ENCODE data around the gene FLVCR2. TPM values are rescaled to one million over a fixed set of nuclear protein-coding genes. Genes with fewer than 3 reads are reported as not detected.

FLVCR2 gene, protein sequence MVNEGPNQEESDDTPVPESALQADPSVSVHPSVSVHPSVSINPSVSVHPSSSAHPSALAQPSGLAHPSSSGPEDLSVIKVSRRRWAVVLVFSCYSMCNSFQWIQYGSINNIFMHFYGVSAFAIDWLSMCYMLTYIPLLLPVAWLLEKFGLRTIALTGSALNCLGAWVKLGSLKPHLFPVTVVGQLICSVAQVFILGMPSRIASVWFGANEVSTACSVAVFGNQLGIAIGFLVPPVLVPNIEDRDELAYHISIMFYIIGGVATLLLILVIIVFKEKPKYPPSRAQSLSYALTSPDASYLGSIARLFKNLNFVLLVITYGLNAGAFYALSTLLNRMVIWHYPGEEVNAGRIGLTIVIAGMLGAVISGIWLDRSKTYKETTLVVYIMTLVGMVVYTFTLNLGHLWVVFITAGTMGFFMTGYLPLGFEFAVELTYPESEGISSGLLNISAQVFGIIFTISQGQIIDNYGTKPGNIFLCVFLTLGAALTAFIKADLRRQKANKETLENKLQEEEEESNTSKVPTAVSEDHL
- polyA plus RNA-seq = 10 to 100 TPM; 12.6 to 29.7 (median 17.1) TPM
- long read RNA-seq, donor 1 = 0 reads
- long read RNA-seq, donor 2, partial matches to known transcripts = 7 of 10 reads
- long read RNA-seq, donor 2, other reads (novel, unspliced or antisense) = 0 of 10 reads
- long read RNA-seq, donor 3 = 0 reads
- long read RNA-seq, donor 4 = 0 reads
- long read RNA-seq, donor 5 = 0 reads
- long read RNA-seq, donor 6 = 0 reads
- long read RNA-seq, donor 7 = 0 reads
- long read RNA-seq, donor 8 = 0 reads
- long read RNA-seq, donor 9 = 0 reads
- long read RNA-seq, donor 10 = 0 reads

DNA sequence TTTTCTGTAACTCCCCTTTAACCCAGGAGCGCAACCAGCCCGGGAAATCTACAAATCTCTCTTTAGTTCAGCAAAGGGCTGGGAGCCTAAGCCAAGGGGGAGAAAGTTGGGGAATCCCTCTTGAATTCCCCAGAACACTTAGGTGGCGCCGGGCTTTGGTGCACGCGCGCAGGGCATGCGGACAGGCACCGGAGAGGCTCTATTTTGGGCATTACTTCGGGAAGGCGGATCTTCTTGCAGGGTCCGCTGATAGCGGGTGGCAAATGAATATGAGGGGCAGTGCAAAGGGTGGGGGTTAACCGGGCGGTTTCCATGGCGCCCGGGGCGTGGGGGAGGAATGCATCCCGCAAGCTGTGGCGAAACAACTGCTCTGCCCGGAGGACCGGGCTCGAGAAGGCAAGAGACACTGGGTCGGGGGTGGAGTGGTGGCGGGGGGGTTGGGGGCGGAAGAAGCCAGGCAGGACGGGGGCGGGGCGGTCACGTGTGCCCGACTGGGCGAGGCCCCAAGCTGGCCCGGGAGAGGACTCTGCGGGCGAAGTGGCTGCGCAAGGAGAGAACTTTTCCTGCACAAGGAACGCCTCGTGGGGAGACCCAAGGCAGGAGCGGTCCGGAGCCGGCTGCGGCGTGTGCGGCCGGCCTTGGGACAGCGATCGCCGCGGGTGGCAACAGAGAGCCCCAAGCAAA is at the start of gene FLVCR2:
Gene FLVCR2, plus strand, starts transcription at position 519 of the 684 bp plus-strand sequence. CDS start 353 bp downstream, outside the sequence.
- H3K36me3 ChIP-seq (ENCODE audit: control insufficient read depth in 3 of 3, insufficient read depth in 2 of 3, low read depth in 1 of 3, low read length in 3 of 3) = no peaks in the 10 kb centered on the region
- WGBS, 3 donors = 1% methylated on average over 40 to 49 of the region's 49 CpGs

DNA sequence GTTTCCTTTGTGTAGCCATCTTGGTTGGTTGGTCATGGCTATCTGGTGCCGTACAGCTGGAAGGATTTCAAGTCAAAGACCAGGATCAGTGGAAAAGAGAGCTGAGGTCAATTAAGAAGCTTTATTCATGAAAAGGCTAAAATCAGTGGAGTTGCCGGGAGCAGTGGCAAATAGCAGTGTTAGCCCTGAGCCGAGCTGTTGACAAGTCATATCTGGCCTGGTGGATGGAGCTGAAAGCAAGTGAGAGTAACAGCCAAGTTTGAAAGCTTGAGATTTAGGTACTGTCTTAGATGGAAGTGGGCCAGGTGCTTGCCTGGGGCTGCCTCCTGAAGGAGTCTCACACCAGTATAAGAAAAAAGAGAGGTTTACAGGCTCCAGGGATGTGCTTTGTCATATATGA is 47.2 kb upstream of the FLVCR2 start:
- Histone ChIP-seq H3K27me3 (ENCODE audit: control insufficient read depth in 3 of 3, insufficient read depth in 3 of 3, low read length in 3 of 3) (peaks cover 0 to 2% (median 0%) of the 10 kb centered on the region in 3 donors), H3K4me1 (ENCODE audit: control insufficient read depth in 3 of 3, insufficient read depth in 2 of 3, low read depth in 1 of 3, low read length in 2 of 3) (peaks cover 0 to 5% (median 2%) of the 10 kb centered on the region in 3 donors), H3K27ac (ENCODE audit: low read depth in 1 of 3, low read length in 2 of 3) (no peak overlapping the region), H3K9me3 (ENCODE audit: control insufficient read depth in 2 of 2, insufficient read depth in 1 of 2, low read depth in 1 of 2, low read length in 1 of 2) (no peaks in the 10 kb centered on the region), H3K4me3 (ENCODE audit: low read depth in 1 of 3, low read length in 3 of 3) (no peak overlapping the region), H3K36me3 (ENCODE audit: control insufficient read depth in 3 of 3, insufficient read depth in 2 of 3, low read depth in 1 of 3, low read length in 3 of 3) (no peaks in the 10 kb centered on the region)
- no peak for DNase-seq
- FAIRE-seq = no peak
- WGBS, 3 donors = 87 to 93% (median 88%) methylated on average over 3 of the region's 3 CpGs

More for the DNA sequence above, at the start of gene FLVCR2:
- no peak for FAIRE-seq
- Histone ChIP-seq H3K27me3 (ENCODE audit: control insufficient read depth in 3 of 3, insufficient read depth in 3 of 3, low read length in 3 of 3) (peaks cover 0 to 7% (median 0%) of the 10 kb centered on the region in 3 donors), H3K4me3 (ENCODE audit: low read depth in 1 of 3, low read length in 3 of 3) (peak within 1 kb of the TSS; percentile 34 to 88 (median 66)), H3K9me3 (ENCODE audit: control insufficient read depth in 2 of 2, insufficient read depth in 1 of 2, low read depth in 1 of 2, low read length in 1 of 2) (peaks cover 0 to 2% of the 10 kb centered on the region in 2 donors), H3K4me1 (ENCODE audit: control insufficient read depth in 3 of 3, insufficient read depth in 2 of 3, low read depth in 1 of 3, low read length in 2 of 3) (peaks cover 0 to 14% (median 3%) of the 10 kb centered on the region in 3 donors), H3K27ac (ENCODE audit: low read depth in 1 of 3, low read length in 2 of 3) (peak within 1 kb of the TSS; percentile 81 to 92 (median 87))
- peak; percentile 87 to 90 for DNase-seq

DNA sequence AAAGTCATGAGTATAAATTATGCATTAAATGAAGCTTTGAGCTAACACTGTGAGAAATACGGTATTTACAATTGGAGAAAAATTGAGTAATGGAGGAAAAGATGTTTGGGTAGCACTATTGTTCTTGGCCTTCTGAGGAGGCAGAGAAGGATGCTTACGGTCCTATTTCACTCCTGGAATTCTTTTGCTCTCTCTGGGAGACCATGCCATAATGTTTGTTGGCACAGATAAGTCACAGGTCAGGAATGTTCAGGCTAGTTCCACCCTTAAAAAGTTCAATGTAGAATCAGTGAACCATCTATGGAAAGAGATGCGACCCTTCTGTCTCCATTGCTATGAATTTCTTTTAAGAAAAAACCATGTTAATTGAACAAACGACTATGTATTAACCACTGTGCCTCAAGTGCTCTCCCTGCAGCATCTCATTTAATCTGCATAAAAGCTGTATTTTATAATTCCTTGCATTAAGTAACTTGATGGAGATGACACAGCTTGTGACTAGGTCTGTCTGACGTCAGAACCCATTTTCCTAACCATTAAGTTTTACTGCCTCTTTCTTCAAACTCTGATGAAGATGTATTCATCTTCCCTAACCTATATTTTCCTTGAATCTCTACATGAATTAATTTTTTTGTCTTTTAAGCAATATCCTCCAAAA is 46.6 kb upstream of the FLVCR2 start:
- Histone ChIP-seq H3K9me3 (ENCODE audit: control insufficient read depth in 2 of 2, insufficient read depth in 1 of 2, low read depth in 1 of 2, low read length in 1 of 2) (no peaks in the 10 kb centered on the region), H3K36me3 (ENCODE audit: control insufficient read depth in 3 of 3, insufficient read depth in 2 of 3, low read depth in 1 of 3, low read length in 3 of 3) (no peaks in the 10 kb centered on the region), H3K4me1 (ENCODE audit: control insufficient read depth in 3 of 3, insufficient read depth in 2 of 3, low read depth in 1 of 3, low read length in 2 of 3) (peaks cover under 1 to 7% (median 2%) of the 10 kb centered on the region in 3 donors), H3K27ac (ENCODE audit: low read depth in 1 of 3, low read length in 2 of 3) (no peak overlapping the region), H3K27me3 (ENCODE audit: control insufficient read depth in 3 of 3, insufficient read depth in 3 of 3, low read length in 3 of 3) (peaks cover 0 to 2% (median 0%) of the 10 kb centered on the region in 3 donors), H3K4me3 (ENCODE audit: low read depth in 1 of 3, low read length in 3 of 3) (no peak overlapping the region)
- DNase-seq (no peak), FAIRE-seq (no peak)
- WGBS, 3 donors = 74 to 84% (median 78%) methylated on average over 5 of the region's 5 CpGs

DNA sequence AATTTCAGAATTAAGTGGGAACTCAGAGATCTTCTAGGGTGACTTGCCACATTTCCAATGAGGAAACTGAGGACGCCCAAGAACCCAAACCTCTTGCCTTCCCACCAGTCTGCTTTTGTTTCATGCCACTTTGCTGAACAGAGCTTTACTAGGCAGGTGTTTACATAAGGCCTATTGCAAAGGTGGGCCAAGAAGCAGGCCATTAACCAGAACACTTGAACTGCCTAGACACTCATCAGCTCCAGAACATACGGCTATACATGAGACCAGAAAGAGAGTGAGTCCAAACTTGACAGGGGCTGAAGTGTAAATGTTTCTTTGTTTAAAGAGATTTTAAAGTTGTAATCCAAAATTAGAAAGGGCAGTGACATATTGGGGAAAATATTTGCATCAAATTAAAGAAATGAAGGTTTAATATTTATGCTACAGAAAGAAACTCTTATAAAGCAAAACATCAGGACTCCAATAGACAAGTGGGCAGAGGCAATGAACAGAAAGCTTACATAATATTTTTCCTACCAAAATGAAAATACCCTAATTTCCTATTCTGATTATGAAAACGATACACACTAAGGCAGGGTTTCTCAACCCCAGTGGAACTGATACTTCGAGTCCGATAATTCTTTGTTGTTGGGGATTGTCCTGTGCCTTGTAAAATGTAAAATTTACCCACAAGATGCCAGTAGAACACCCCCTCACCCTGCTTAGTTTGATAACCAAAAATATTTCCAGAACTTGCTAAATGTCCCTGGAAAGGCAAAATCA is 44.4 kb upstream of the FLVCR2 start:
- Histone ChIP-seq H3K27ac (ENCODE audit: low read depth in 1 of 3, low read length in 2 of 3) (peak overlapping the region in 1 of 3 donors; percentile 3), H3K9me3 (ENCODE audit: control insufficient read depth in 2 of 2, insufficient read depth in 1 of 2, low read depth in 1 of 2, low read length in 1 of 2) (no peaks in the 10 kb centered on the region), H3K36me3 (ENCODE audit: control insufficient read depth in 3 of 3, insufficient read depth in 2 of 3, low read depth in 1 of 3, low read length in 3 of 3) (no peaks in the 10 kb centered on the region), H3K27me3 (ENCODE audit: control insufficient read depth in 3 of 3, insufficient read depth in 3 of 3, low read length in 3 of 3) (peaks cover 0 to 2% (median 0%) of the 10 kb centered on the region in 3 donors), H3K4me3 (ENCODE audit: low read depth in 1 of 3, low read length in 3 of 3) (no peak overlapping the region), H3K4me1 (ENCODE audit: control insufficient read depth in 3 of 3, insufficient read depth in 2 of 3, low read depth in 1 of 3, low read length in 2 of 3) (peaks cover 2 to 7% (median 4%) of the 10 kb centered on the region in 3 donors)
- no peak for FAIRE-seq
- WGBS, 3 donors = 76 to 83% (median 76%) methylated on average over 5 of the region's 5 CpGs
- DNase-seq = no peak

DNA sequence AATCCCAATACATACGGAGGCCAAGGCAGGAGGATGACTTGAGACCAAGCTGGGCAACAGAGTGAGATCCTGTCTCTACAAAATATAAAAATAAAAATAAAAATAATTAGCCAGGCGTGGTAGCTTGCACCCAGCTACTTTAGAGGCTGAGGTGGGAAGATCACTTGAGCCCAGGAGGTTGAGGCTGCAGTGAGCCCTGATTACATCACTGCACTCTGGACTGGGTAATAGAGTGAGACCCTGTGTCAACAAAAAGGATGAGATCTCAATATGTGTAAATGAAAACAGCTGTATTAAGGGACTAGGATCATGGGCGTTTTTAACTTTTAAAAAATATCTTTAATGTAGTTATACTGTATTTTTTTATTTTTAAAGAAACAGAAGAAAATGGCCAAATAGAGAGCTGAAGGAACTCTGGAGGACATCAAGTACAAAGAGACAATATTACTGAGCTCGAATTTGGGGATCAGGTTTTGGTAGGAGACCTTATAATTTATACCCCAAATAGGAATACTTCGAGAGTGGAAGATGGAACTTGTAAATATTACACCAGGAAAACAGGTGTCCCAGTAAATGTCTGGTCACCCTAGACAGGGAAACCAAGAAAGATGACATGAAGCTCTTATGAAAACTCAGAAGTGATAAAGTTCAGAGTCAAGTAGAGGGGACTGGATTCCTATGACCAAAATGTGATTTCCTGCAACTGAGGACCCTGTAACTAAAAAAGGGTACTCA is 43.1 kb upstream of the FLVCR2 start:
- Histone ChIP-seq H3K4me1 (ENCODE audit: control insufficient read depth in 3 of 3, insufficient read depth in 2 of 3, low read depth in 1 of 3, low read length in 2 of 3) (peaks cover 2 to 7% (median 7%) of the 10 kb centered on the region in 3 donors), H3K36me3 (ENCODE audit: control insufficient read depth in 3 of 3, insufficient read depth in 2 of 3, low read depth in 1 of 3, low read length in 3 of 3) (no peaks in the 10 kb centered on the region), H3K27me3 (ENCODE audit: control insufficient read depth in 3 of 3, insufficient read depth in 3 of 3, low read length in 3 of 3) (peaks cover 0 to 2% (median 0%) of the 10 kb centered on the region in 3 donors), H3K27ac (ENCODE audit: low read depth in 1 of 3, low read length in 2 of 3) (peak overlapping the region; percentile 32 to 69 (median 34)), H3K9me3 (ENCODE audit: control insufficient read depth in 2 of 2, insufficient read depth in 1 of 2, low read depth in 1 of 2, low read length in 1 of 2) (no peaks in the 10 kb centered on the region), H3K4me3 (ENCODE audit: low read depth in 1 of 3, low read length in 3 of 3) (no peak overlapping the region)
- FAIRE-seq = no peak
- 82 to 86% (median 86%) methylated on average over 5 of the region's 5 CpGs for WGBS, 3 donors
- no peak for DNase-seq

DNA sequence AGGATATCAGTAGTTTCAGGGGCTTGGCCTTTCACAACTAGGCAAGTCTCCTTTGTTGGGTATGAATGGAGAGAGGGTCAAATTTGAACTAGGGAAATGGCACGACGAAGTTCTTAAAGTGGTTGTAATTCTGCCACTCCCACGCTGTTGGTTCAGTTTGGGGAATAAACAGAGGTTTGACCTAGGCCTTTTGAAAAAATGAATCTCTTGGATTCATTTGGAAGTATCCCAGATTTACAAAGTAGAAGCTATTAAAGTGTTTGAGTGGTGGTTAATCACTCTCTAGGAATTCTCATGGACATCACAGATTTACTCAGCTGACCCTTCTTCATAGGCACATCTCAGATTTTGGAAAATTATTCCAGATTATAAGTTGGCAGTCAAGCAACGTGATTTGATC is 41.3 kb upstream of the FLVCR2 start:
- no peaks in the 10 kb centered on the region for H3K36me3 ChIP-seq (ENCODE audit: control insufficient read depth in 3 of 3, insufficient read depth in 2 of 3, low read depth in 1 of 3, low read length in 3 of 3)
- H3K27me3 ChIP-seq (ENCODE audit: control insufficient read depth in 3 of 3, insufficient read depth in 3 of 3, low read length in 3 of 3) = no peaks in the 10 kb centered on the region
- FAIRE-seq (no peak), DNase-seq (no peak)
- H3K27ac ChIP-seq (ENCODE audit: low read depth in 1 of 3, low read length in 2 of 3) = peak overlapping the region in 2 of 3 donors; percentile 50 to 51
- WGBS, 3 donors = 80 to 92% (median 89%) methylated on average over 4 of the region's 4 CpGs
- no peak overlapping the region for H3K4me3 ChIP-seq (ENCODE audit: low read depth in 1 of 3, low read length in 3 of 3)
- no peaks in the 10 kb centered on the region for H3K9me3 ChIP-seq (ENCODE audit: control insufficient read depth in 2 of 2, insufficient read depth in 1 of 2, low read depth in 1 of 2, low read length in 1 of 2)
- H3K4me1 ChIP-seq (ENCODE audit: control insufficient read depth in 3 of 3, insufficient read depth in 2 of 3, low read depth in 1 of 3, low read length in 2 of 3) = peaks cover 2 to 7% (median 7%) of the 10 kb centered on the region in 3 donors

DNA sequence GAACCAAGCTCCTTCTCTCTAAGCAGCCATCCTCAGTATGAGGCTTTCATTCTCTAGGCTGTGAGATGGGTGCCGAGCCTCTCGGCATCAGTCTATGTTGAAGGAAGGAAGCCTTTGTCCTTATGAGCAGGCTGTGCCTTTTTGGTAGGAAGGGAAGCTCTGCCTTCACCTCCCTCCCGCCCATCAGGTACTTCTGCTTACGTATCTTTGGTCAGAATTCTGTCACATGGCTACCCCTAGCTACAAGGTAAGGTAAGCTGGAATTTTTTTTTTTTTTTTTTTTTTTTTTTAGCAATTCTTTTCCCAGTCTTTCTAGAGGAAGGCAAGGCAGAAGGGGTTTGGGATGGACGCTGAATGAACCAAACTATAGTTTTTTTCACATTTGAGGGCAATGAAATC is 39.3 kb upstream of the FLVCR2 start:
- no peak overlapping the region for H3K4me3 ChIP-seq (ENCODE audit: low read depth in 1 of 3, low read length in 3 of 3)
- 80 to 95% (median 93%) methylated on average over 5 of the region's 5 CpGs for WGBS, 3 donors
- peak overlapping the region in 1 of 3 donors; percentile 28 for H3K27ac ChIP-seq (ENCODE audit: low read depth in 1 of 3, low read length in 2 of 3)
- H3K4me1 ChIP-seq (ENCODE audit: control insufficient read depth in 3 of 3, insufficient read depth in 2 of 3, low read depth in 1 of 3, low read length in 2 of 3) = peaks cover 2 to 14% (median 14%) of the 10 kb centered on the region in 3 donors
- DNase-seq (no peak), FAIRE-seq (no peak)
- H3K27me3 ChIP-seq (ENCODE audit: control insufficient read depth in 3 of 3, insufficient read depth in 3 of 3, low read length in 3 of 3) = no peaks in the 10 kb centered on the region
- H3K9me3 ChIP-seq (ENCODE audit: control insufficient read depth in 2 of 2, insufficient read depth in 1 of 2, low read depth in 1 of 2, low read length in 1 of 2) = no peaks in the 10 kb centered on the region
- H3K36me3 ChIP-seq (ENCODE audit: control insufficient read depth in 3 of 3, insufficient read depth in 2 of 3, low read depth in 1 of 3, low read length in 3 of 3) = no peaks in the 10 kb centered on the region

All from small intestine (tissue), 16 donors.